Activated naive CD4-positive, alpha-beta T cell treated with anti-CD3 and anti-CD28 coated beads, Interleukin-2, amount 50 U/mL, for 72 hours (primary cell): ENCODE data around the gene AAK1. TPM values are rescaled to one million over a fixed set of nuclear protein-coding genes. Genes with fewer than 3 reads are reported as not detected.
"Not testable (repeated sequence)": the region's sequence is repeated elsewhere in the genome, so short reads cannot be mapped to it uniquely, and the experiment has no call there.

ENCODE experiments used
- ATAC-seq, 2 donors: fragments of 150-1000 bp; cut with Tn5 transposase; 2 replicates each; pipeline ENCODE4 v1.10.0; 2021; ENCODE audit warnings: mild to moderate bottlenecking in 2 of 2, moderate library complexity in 2 of 2
- DNase-seq, 2 donors: peaks; one replicate each; pipeline ENCODE4 v3.0.0; 2021 to 2022; ENCODE audit warnings: low spot score in 2 of 2
- H3K27ac Mint-ChIP-seq, 2 donors: one replicate each; pipeline ENCODE4 v1.8.0; 2022; ENCODE audit warnings: mild to moderate bottlenecking in 2 of 2, mixed read lengths in 2 of 2
- H3K36me3 Mint-ChIP-seq, 2 donors: one replicate each; pipeline ENCODE4 v1.8.0; 2022; ENCODE audit warnings: mixed read lengths in 2 of 2
- H3K9me3 Mint-ChIP-seq, 2 donors: one replicate each; pipeline ENCODE4 v1.8.0; 2022; ENCODE audit warnings: mixed read lengths in 2 of 2
- total RNA-seq, 2 donors: library from RNA; stranded (reverse); gene quantifications; one replicate each; pipeline ENCODE4 v1.2.3, GENCODE V29; 2022

The AAK1 gene
- total RNA-seq, 2 donors from 2014 or later, result 129 to 137 TPM

- DNase-seq (no peak), ATAC-seq (no peak)
- Mint-ChIP-seq H3K27ac (peak overlapping the region; percentile 79 to 98), H3K9me3 (peaks cover 0 to 4% of the 10 kb centered on the region in 2 donors), H3K36me3 (peaks cover 46 to 55% of the 10 kb centered on the region in 2 donors)
Observed at GRCh38 chr2:69641471-69641870, 2.1 kb downstream of the AAK1 start.

GRCh38 chr2:69639266-69639665 lies 4.3 kb downstream of the AAK1 start:
- Mint-ChIP-seq H3K9me3 (peaks cover 0 to 4% of the 10 kb centered on the region in 2 donors), H3K36me3 (peaks cover 37 to 62% of the 10 kb centered on the region in 2 donors), H3K27ac (peak overlapping the region in 1 of 2 donors; percentile 98)
- ATAC-seq (no peak), DNase-seq (no peak)

- no peak for DNase-seq
- peak overlapping the region; percentile 44 to 66 for H3K27ac Mint-ChIP-seq
- peaks cover 0 to 4% of the 10 kb centered on the region in 2 donors for H3K9me3 Mint-ChIP-seq
- peaks cover 37 to 62% of the 10 kb centered on the region in 2 donors for H3K36me3 Mint-ChIP-seq
- no peak for ATAC-seq
Observed at GRCh38 chr2:69638630-69639029, 4.9 kb downstream of the AAK1 start.

GRCh38 chr2:69637923-69638322 lies 5.6 kb downstream of the AAK1 start:
- ATAC-seq (no peak), DNase-seq (no peak)
- Mint-ChIP-seq H3K9me3 (peaks cover 0 to 4% of the 10 kb centered on the region in 2 donors), H3K27ac (peak overlapping the region in 1 of 2 donors; percentile 66), H3K36me3 (peaks cover 37 to 62% of the 10 kb centered on the region in 2 donors)

- peaks cover 0 to 4% of the 10 kb centered on the region in 2 donors for H3K9me3 Mint-ChIP-seq
- ATAC-seq, result no peak
- H3K36me3 Mint-ChIP-seq, result peaks cover 23 to 47% of the 10 kb centered on the region in 2 donors
- no peak for DNase-seq
- no peak overlapping the region for H3K27ac Mint-ChIP-seq
Observed at GRCh38 chr2:69636395-69636794, 7.1 kb downstream of the AAK1 start.

GRCh38 chr2:69635432-69635831 lies 8.1 kb downstream of the AAK1 start:
- no peak for ATAC-seq
- no peak overlapping the region for H3K27ac Mint-ChIP-seq
- DNase-seq, result no peak
- peaks cover 13 to 37% of the 10 kb centered on the region in 2 donors for H3K36me3 Mint-ChIP-seq
- H3K9me3 Mint-ChIP-seq, result peaks cover 0 to 4% of the 10 kb centered on the region in 2 donors

GRCh38 chr2:69634196-69634821 lies 9.2 kb downstream of the AAK1 start:
- Mint-ChIP-seq H3K9me3 (peaks cover 0 to 4% of the 10 kb centered on the region in 2 donors), H3K27ac (peak overlapping the region in 1 of 2 donors; percentile 38), H3K36me3 (peaks cover 7 to 27% of the 10 kb centered on the region in 2 donors)
- ATAC-seq (peak; percentile 18 to 48), DNase-seq (no peak)

GRCh38 chr2:69631402-69631801 lies 12.1 kb downstream of the AAK1 start:
- ATAC-seq (no peak), DNase-seq (no peak)
- Mint-ChIP-seq H3K27ac (peak overlapping the region in 1 of 2 donors; percentile 50), H3K36me3 (peaks cover 0 to 7% of the 10 kb centered on the region in 2 donors), H3K9me3 (no peaks in the 10 kb centered on the region)

GRCh38 chr2:69629921-69630608 lies 13.5 kb downstream of the AAK1 start:
- peak overlapping the region in 1 of 2 donors; percentile 50 for H3K27ac Mint-ChIP-seq
- no peak for DNase-seq

GRCh38 chr2:69628325-69629021 lies 15.1 kb downstream of the AAK1 start:
- DNase-seq (no peak), ATAC-seq (peak; percentile 74 to 76)
- Mint-ChIP-seq H3K27ac (no peak overlapping the region), H3K36me3 (peaks cover under 1% of the 10 kb centered on the region in 2 donors), H3K9me3 (no peaks in the 10 kb centered on the region)

More at GRCh38 chr2:69629921-69630608, 13.5 kb downstream of the AAK1 start:
- ATAC-seq, result no peak
- no peaks in the 10 kb centered on the region for H3K9me3 Mint-ChIP-seq
- H3K36me3 Mint-ChIP-seq, result peaks cover 0 to 7% of the 10 kb centered on the region in 2 donors

GRCh38 chr2:69625078-69625795 lies 18.3 kb downstream of the AAK1 start:
- no peak for DNase-seq
- Mint-ChIP-seq H3K36me3 (peaks cover 9 to 11% of the 10 kb centered on the region in 2 donors), H3K9me3 (peaks cover 0 to 6% of the 10 kb centered on the region in 2 donors), H3K27ac (no peak overlapping the region)
- peak; percentile 65 to 78 for ATAC-seq

GRCh38 chr2:69624611-69625010 lies 18.9 kb downstream of the AAK1 start:
- peaks cover 9 to 11% of the 10 kb centered on the region in 2 donors for H3K36me3 Mint-ChIP-seq
- H3K27ac Mint-ChIP-seq, result no peak overlapping the region
- DNase-seq (no peak), ATAC-seq (no peak)
- peaks cover 0 to 6% of the 10 kb centered on the region in 2 donors for H3K9me3 Mint-ChIP-seq

GRCh38 chr2:69624131-69624530 lies 19.4 kb downstream of the AAK1 start:
- DNase-seq (no peak), ATAC-seq (no peak)
- H3K9me3 Mint-ChIP-seq, result peaks cover 0 to 6% of the 10 kb centered on the region in 2 donors
- H3K36me3 Mint-ChIP-seq, result peaks cover 9 to 11% of the 10 kb centered on the region in 2 donors
- no peak overlapping the region for H3K27ac Mint-ChIP-seq

- H3K9me3 Mint-ChIP-seq, result peaks cover 0 to 6% of the 10 kb centered on the region in 2 donors
- DNase-seq (no peak), ATAC-seq (no peak)
- H3K27ac Mint-ChIP-seq, result peak overlapping the region; percentile 40 to 49
- peaks cover 9 to 11% of the 10 kb centered on the region in 2 donors for H3K36me3 Mint-ChIP-seq
Observed at GRCh38 chr2:69623236-69623635, 20.3 kb downstream of the AAK1 start.

GRCh38 chr2:69622805-69623204 lies 20.7 kb downstream of the AAK1 start:
- not testable (repeated sequence) for H3K9me3 Mint-ChIP-seq, ATAC-seq, DNase-seq
- H3K27ac Mint-ChIP-seq, result peak overlapping the region; percentile 40 to 49
- peaks cover 9 to 11% of the 10 kb centered on the region in 2 donors for H3K36me3 Mint-ChIP-seq

- peaks cover 9 to 11% of the 10 kb centered on the region in 2 donors for H3K36me3 Mint-ChIP-seq
- peak overlapping the region in 1 of 2 donors; percentile 18 for H3K27ac Mint-ChIP-seq
- not testable (repeated sequence) for ATAC-seq, DNase-seq, H3K9me3 Mint-ChIP-seq
Observed at GRCh38 chr2:69622017-69622540, 21.5 kb downstream of the AAK1 start.
